GM13977 (cell line): ENCODE data around the gene CAPZA1.

Experiments used
- DNase-seq: peaks from one replicate; pipeline ENCODE4 v3.0.0; 2012; ENCODE audit warnings: low spot score
- CTCF ChIP-seq: IDR thresholded peaks from 2 replicates; pipeline ENCODE4 v1.5.1; 2012; ENCODE audit warnings: mild to moderate bottlenecking, control low read depth; ENCODE audit not compliant: insufficient read depth; ENCODE audit errors: extremely low read depth, missing control alignments
- in situ Hi-C: fragments of 300-500 bp; cut with MboI; formaldehyde crosslinking; loops from one replicate; pipeline ENCODE4 v1.12.0; 2022; ENCODE audit warnings: low sequenced_read_pairs, low pct_unique_long_range_greater_than_20kb, mixed read lengths, inconsistent platforms; ENCODE audit not compliant: unreplicated experiment

Gene CAPZA1

GRCh38 chr1:112702067-112702395 lies 82.4 kb downstream of the CAPZA1 start:
- in situ Hi-C loops: loop anchor here (10.0 kb wide), 1 partner anchor 307 kb away; the partner anchor contains the start of gene CTTNBP2NL
- no peak for TF ChIP-seq CTCF
- no peak for DNase-seq

- no peak for DNase-seq
- in situ Hi-C loops: loop anchor here (10.0 kb wide), 1 partner anchor 308 kb away; the partner anchor contains the start of gene CTTNBP2NL
- no peak for TF ChIP-seq CTCF
Observed at GRCh38 chr1:112702420-112703261, 83.0 kb downstream of the CAPZA1 start.

GRCh38 chr1:112703706-112704105 lies 84.1 kb downstream of the CAPZA1 start:
- in situ Hi-C loops: loop anchor here (10.0 kb wide), 1 partner anchor 309 kb away; the partner anchor contains the start of gene CTTNBP2NL
- DNase-seq: no peak
- no peak for TF ChIP-seq CTCF

GRCh38 chr1:112704391-112704933 lies 84.8 kb downstream of the CAPZA1 start:
- no peak for DNase-seq
- in situ Hi-C loops: loop anchor here (10.0 kb wide), 1 partner anchor 310 kb away; the partner anchor contains the start of gene CTTNBP2NL
- TF ChIP-seq CTCF: no peak

- peak; percentile 93 for DNase-seq
Observed at GRCh38 chr1:112704934-112705627, 85.4 kb downstream of the CAPZA1 start.

More at GRCh38 chr1:112704934-112705627, 85.4 kb downstream of the CAPZA1 start:
- TF ChIP-seq CTCF: no peak
- in situ Hi-C loops: loop anchor here (10.0 kb wide), 1 partner anchor 310 kb away; the partner anchor contains the start of gene CTTNBP2NL
